Fibroblast of pulmonary artery (primary cell): ENCODE data around the gene C16orf54.
"Not testable (repeated sequence)": the region's sequence is repeated elsewhere in the genome, so short reads cannot be mapped to it uniquely, and the experiment has no call there.

Experiments
- DNase-seq: peaks from one replicate; pipeline ENCODE4 v3.0.0-alpha.2; 2010; ENCODE audit warnings: low read depth
- H3K4me3 ChIP-seq: replicated peaks from 2 replicates; pipeline ENCODE4 v1.5.1; 2011; ENCODE audit warnings: low read depth, mild to moderate bottlenecking, control low read depth, low read length, moderate library complexity
- CTCF ChIP-seq: IDR thresholded peaks from 2 replicates; pipeline ENCODE4 v1.5.1; 2011; ENCODE audit warnings: mild to moderate bottlenecking, control low read depth, low read length, inconsistent platforms; ENCODE audit errors: missing control alignments

Gene C16orf54

GRCh38 chr16:29736112-29736511, 9.7 kb downstream of the C16orf54 start:
- peak; percentile 7 for TF ChIP-seq CTCF
- H3K4me3 ChIP-seq: no peak overlapping the region
- DNase-seq: no peak

- no peak for TF ChIP-seq CTCF
Measured at GRCh38 chr16:29734786-29735185, 11.0 kb downstream of the C16orf54 start.

GRCh38 chr16:29731768-29732601, 13.8 kb downstream of the C16orf54 start:
- H3K4me3 ChIP-seq, DNase-seq: not testable (repeated sequence)

More at GRCh38 chr16:29734786-29735185, 11.0 kb downstream of the C16orf54 start:
- no peak overlapping the region for H3K4me3 ChIP-seq
- DNase-seq: no peak

- no peak overlapping the region for H3K4me3 ChIP-seq
- DNase-seq: no peak
- TF ChIP-seq CTCF: no peak
Measured at GRCh38 chr16:29730649-29731048, 15.1 kb downstream of the C16orf54 start.

- H3K4me3 ChIP-seq: no peak overlapping the region
- peak; percentile 66 for DNase-seq
- TF ChIP-seq CTCF: peak; percentile 81
Measured at GRCh38 chr16:29729116-29729521, 16.7 kb downstream of the C16orf54 start.

- no peak for TF ChIP-seq CTCF
- H3K4me3 ChIP-seq: no peak overlapping the region
- DNase-seq: no peak
Measured at GRCh38 chr16:29727452-29727851, 18.3 kb downstream of the C16orf54 start.

GRCh38 chr16:29726845-29727377, 18.9 kb downstream of the C16orf54 start:
- TF ChIP-seq CTCF: no peak

More at GRCh38 chr16:29726845-29727377, 18.9 kb downstream of the C16orf54 start:
- no peak overlapping the region for H3K4me3 ChIP-seq
- DNase-seq: no peak
